GM20000 (cell line): ENCODE data around the gene PLN.

Experiments
- DNase-seq: peaks from one replicate; pipeline ENCODE4 v3.0.0; 2012; ENCODE audit warnings: low spot score
- TF ChIP-seq, protein P1 (sequence below): IDR thresholded peaks from 2 replicates; pipeline ENCODE4 v1.5.1; 2012; ENCODE audit warnings: mild to moderate bottlenecking, control low read depth; ENCODE audit errors: extremely low read depth, missing control alignments

PLN gene

DNA sequence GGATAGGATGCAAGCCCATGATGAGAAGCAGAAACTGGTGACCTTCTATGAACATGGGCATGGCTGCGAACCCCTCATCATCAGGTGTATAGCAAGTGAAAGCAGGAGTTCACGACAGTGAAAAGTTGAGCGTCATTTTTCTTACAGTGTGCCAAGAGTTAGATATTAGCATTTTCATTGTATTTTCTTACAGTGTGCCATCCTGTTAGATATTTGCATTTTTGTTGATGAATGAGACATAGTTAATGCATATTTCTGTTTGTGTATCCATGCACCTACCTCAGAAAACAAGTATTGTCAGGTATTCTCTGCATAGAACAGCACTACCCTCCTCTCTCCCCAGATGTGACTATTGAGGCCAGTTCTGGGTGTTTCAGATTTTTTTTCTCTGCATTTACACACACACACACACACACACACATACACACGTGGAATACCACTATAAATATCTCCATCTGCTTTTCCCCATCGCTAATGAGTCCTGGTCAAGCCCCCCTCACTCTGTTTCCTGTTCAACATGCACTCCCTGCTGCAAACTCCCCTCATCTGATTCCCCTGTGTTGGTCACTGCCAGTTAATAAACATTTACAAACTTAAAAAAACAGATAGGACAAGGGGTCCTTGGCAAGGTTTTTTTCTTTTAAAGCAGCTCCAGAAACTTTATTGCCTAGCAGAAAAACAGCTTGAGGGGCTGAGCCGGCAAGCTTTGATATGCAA, 41.7 kb downstream of the PLN start:
- TF ChIP-seq, protein P1, sequence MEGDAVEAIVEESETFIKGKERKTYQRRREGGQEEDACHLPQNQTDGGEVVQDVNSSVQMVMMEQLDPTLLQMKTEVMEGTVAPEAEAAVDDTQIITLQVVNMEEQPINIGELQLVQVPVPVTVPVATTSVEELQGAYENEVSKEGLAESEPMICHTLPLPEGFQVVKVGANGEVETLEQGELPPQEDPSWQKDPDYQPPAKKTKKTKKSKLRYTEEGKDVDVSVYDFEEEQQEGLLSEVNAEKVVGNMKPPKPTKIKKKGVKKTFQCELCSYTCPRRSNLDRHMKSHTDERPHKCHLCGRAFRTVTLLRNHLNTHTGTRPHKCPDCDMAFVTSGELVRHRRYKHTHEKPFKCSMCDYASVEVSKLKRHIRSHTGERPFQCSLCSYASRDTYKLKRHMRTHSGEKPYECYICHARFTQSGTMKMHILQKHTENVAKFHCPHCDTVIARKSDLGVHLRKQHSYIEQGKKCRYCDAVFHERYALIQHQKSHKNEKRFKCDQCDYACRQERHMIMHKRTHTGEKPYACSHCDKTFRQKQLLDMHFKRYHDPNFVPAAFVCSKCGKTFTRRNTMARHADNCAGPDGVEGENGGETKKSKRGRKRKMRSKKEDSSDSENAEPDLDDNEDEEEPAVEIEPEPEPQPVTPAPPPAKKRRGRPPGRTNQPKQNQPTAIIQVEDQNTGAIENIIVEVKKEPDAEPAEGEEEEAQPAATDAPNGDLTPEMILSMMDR, result no peak
- no peak for DNase-seq

DNA sequence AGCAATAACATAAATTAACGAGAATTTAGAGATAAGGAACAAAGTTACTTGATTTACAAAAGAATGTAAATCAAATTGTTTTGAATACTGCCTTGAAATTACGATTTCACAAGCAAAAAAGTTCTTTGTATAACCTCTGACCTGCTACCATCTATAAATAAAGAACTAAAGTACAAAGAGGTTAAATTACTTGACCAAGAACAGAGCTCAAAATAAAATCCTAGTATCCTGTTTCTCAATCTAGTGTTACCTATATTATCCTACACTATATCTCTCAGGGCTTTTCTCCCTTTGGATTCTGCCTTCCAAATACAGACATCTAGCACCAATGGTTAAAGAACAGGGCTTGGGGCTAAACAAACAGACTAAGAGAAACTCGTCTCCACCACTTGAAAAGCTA, 43.8 kb downstream of the PLN start:
- no peak for DNase-seq
- TF ChIP-seq, protein P1, result no peak

DNA sequence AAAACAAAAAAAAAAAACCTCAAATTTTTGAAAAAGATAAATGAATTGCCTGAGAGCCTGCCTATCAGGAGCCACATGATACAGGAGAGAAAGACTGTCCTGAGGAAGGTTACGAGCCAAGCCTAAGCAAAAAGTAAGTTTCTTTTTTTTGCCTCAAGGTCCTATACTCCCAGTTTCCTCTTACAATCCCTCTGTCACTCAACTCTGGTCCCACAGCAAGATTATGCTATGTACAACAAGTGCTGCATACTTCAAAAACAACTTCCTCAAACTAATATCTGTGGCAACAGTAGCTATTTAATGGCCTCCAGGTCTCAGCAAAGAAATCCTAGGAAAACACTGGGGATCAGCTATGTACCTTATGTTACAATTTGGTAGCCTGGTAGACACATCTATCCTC, 46.8 kb downstream of the PLN start:
- TF ChIP-seq, protein P1, result no peak

DNA sequence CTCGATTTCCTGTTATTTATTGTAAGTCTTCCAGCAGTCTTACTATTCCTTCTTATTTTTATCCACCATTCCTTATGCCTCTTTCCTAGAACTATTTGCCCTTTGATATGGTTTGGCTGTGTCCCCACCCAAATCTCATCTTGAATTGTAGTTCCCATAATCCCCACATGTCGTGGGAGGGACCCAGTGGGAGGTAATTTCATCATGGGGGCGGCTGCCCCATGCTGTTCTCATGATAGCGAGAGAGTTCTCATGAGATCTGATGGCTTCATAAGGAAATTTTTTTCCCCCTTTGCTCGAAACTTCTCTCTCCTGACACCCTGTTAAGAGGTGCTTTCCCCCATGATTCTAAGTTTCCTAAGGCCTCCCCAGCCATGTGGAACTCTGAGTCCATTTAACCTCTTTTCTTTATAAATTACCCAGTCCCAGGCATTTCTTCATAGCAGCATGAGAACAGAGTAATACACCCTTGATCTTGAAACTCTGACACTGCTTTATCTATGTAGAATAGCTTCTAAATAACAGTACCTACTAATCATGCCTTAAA, 48.8 kb downstream of the PLN start:
- TF ChIP-seq, protein P1, result no peak
- DNase-seq, result no peak

More for the DNA sequence above, 46.8 kb downstream of the PLN start:
- DNase-seq, result no peak

DNA sequence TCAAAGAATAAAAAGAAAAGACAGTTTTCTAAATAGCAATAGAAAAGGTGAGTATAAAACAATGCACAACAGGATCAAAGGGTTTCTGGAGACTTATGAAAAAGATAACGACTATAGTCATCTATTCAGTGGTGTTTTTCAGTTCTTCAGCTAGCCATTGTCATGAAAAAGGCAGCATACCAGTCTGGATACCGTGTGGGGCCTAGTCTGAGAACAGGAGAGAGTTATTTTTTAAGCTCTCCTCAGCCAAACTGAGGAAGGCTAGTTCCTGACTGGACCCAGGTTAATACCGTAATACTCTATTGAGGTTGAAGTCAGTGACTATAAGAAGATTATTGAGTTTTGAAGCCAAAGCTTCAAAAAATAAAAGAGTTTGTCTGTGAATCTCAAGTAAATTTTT, 49.5 kb downstream of the PLN start:
- no peak for DNase-seq
- TF ChIP-seq, protein P1, result no peak

DNA sequence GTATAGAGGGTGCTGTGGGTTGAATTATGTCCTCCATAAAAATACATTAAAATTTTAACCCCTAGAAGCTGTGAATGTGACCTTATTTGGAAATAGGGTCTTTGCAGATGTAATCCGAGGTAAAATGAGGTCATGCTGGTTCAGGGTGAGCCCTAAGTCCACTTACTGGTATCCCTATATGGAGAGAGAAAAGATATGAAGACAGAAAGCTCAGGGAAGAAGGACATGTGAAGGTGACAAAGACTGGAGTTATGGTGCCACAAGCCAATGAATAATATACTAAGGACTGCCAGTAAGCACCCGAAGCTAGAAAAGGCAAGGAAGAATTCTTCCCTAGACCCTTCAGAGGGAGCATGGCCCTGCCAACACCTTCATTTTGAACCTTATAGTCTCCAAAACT, 50.2 kb downstream of the PLN start:
- DNase-seq, result no peak
- TF ChIP-seq, protein P1, result no peak

DNA sequence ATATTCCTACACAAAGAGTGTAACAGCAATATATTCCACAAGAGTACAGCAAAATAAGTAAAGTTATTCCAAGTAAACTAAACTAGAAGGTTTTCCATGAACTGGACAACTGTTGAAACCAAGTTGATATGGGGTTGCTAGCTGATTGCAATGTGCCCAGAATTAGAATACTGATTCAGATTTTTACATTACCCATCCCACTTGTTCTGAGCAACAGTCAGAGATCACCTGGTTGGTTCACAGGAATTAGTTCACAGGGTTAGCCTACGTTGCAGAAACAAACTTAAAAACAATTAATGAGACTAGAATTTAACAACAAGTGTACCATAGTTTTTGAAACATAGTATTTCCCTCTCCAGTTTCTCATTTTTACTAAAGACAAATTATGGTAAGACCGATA, 54.2 kb downstream of the PLN start:
- no peak for DNase-seq
- TF ChIP-seq, protein P1, result no peak
